Left ventricle myocardium inferior (tissue), 1 donor: ENCODE results near the gene ST3GAL2. TPM values are rescaled to one million over a fixed set of nuclear protein-coding genes. Genes with fewer than 3 reads are reported as not detected.

Source experiments
- DNase-seq: peaks from one replicate; pipeline ENCODE4 v3.0.0-alpha.2; 2020
- H3K27ac ChIP-seq: fragments of 200-600 bp; replicated peaks from 2 replicates; pipeline ENCODE4 v1.8.0; 2021
- H3K27me3 ChIP-seq: fragments of 200-600 bp; 2 replicates; pipeline ENCODE4 v1.8.0; 2021; ENCODE audit warnings: low read depth
- H3K36me3 ChIP-seq: fragments of 200-600 bp; 2 replicates; pipeline ENCODE4 v1.8.0; 2021
- H3K4me1 ChIP-seq: fragments of 200-600 bp; 2 replicates; pipeline ENCODE4 v1.8.0; 2021
- H3K4me3 ChIP-seq: fragments of 200-600 bp; 2 replicates; pipeline ENCODE4 v1.8.0; 2021; ENCODE audit warnings: mild to moderate bottlenecking, moderate library complexity
- H3K9me3 ChIP-seq: fragments of 200-600 bp; replicated peaks from 2 replicates; pipeline ENCODE4 v1.8.0; 2021
- CTCF ChIP-seq: fragments of 200-600 bp; IDR thresholded peaks from 2 replicates; pipeline ENCODE4 v1.8.0; 2021; ENCODE audit warnings: antibody characterized with exemption, mild to moderate bottlenecking, borderline replicate concordance
- intact Hi-C: fragments of 100-400 bp; cut with micrococcal nuclease; formaldehyde crosslinking; loops from one replicate; pipeline ENCODE4 v1.11.0; 2022
- total RNA-seq: library from RNA; stranded (reverse); fragmentation: NEBNext Ultra II Directional; extraction: Animal tissue kit (Norgen Biotek cat#: 25700); gene quantifications from one replicate; pipeline ENCODE4 v1.2.1, GENCODE V29; 2021
- donor health status: DM: no; HTN: yes; CAD: no; lungs with severe emphysema.

The ST3GAL2 gene
- total RNA-seq, 1 donor from 2014 or later, result 22.3 TPM

DNA sequence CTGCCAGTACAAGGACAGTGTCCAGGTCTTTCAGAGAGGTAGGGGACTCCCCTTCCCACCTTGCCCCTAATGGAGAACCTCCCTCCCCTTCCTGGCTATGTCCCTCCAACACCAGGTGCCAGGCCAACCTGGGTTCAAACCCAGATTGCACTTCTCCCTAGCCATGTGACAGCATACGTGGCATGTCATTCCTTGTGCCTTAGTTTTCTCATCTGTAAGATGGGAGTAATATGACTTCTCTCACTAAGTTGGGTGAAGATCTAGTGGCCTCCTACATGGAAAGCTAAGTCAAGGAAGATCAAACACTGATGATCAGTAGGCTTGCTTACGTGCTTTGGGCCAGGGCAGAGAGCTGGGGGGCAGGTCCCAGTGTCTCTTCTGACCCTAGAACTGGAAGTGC lies 24.3 kb upstream of the ST3GAL2 start:
- peaks cover 46% of the 10 kb centered on the region for H3K36me3 ChIP-seq
- no peak overlapping the region for H3K27ac ChIP-seq
- peaks cover 14% of the 10 kb centered on the region for H3K4me1 ChIP-seq
- no peak for DNase-seq
- no peaks in the 10 kb centered on the region for H3K27me3 ChIP-seq
- H3K9me3 ChIP-seq, result no peaks in the 10 kb centered on the region
- H3K4me3 ChIP-seq, result no peak overlapping the region
- no peak for TF ChIP-seq CTCF
- intact Hi-C loops, result no loop called here

DNA sequence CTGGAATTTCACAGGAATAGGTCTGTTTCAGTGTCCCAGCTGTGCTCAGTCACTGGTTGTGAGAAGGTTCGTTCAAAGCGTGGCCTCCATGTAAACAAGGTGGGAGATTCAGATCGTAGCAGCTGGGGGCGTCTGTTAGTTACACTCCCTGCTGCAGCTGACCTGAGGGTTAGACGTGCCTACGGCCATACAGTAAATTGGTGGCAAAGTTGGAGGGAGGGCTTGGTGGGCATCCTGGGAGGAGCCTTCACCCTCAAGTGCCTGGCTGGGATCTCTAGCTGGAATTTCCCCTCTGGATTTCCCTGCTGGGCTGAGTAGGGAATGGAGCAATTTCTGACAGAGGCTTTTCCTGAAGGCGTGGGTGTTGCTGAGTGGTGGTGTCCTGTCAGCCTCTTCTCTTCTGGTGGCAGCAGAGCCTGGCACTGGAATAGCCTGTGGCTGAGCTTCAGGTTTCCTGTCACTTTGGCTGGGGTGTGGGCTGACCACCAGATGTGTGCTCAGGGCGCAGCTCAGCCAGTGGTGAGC lies 21.9 kb upstream of the ST3GAL2 start:
- H3K27me3 ChIP-seq, result no peaks in the 10 kb centered on the region
- no peak for TF ChIP-seq CTCF
- no peak overlapping the region for H3K4me3 ChIP-seq
- intact Hi-C loops, result no loop called here
- DNase-seq, result no peak
- H3K9me3 ChIP-seq, result no peaks in the 10 kb centered on the region
- H3K27ac ChIP-seq, result peak overlapping the region; percentile 12
- H3K4me1 ChIP-seq, result peaks cover 15% of the 10 kb centered on the region
- H3K36me3 ChIP-seq, result peaks cover 27% of the 10 kb centered on the region

DNA sequence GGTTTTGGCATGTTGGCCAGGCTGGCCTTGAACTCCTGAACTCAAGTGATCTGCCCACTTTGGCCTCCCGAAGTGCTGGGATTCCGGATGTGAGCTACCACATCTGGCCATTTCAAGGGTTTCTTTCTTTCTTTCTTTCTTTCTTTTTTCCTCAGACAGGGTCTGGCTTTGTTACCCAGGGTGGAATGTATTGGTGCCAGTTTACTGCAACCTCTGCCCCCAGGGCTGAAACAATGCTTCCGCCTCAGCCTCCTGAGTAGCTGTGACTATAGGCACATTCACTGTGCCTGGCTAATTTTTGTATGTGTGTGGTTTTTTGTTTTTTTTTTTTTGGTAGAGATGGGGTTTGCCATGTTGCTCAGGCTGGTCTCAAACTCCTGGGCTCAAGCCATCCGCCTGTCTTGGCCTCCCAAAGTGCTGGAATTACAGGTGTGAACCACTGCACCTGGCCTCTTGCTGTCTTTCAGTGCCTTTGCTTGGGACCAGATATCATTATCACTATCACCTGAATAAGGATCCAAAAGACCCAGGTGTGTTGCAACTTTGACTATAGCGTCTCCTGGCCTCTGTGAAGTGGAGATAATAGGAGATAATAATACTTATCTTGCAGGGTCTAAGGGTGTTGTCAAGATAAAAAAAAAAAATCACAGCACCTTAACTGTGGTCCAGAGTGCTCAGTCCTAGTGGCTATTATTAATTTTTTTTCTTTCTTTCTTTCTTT lies 18.7 kb upstream of the ST3GAL2 start:
- no peak overlapping the region for H3K4me3 ChIP-seq
- TF ChIP-seq CTCF, result no peak
- peaks cover 39% of the 10 kb centered on the region for H3K4me1 ChIP-seq
- H3K36me3 ChIP-seq, result no peaks in the 10 kb centered on the region
- no peaks in the 10 kb centered on the region for H3K27me3 ChIP-seq
- no peaks in the 10 kb centered on the region for H3K9me3 ChIP-seq
- intact Hi-C loops, result no loop called here
- H3K27ac ChIP-seq, result no peak overlapping the region
- no peak for DNase-seq

DNA sequence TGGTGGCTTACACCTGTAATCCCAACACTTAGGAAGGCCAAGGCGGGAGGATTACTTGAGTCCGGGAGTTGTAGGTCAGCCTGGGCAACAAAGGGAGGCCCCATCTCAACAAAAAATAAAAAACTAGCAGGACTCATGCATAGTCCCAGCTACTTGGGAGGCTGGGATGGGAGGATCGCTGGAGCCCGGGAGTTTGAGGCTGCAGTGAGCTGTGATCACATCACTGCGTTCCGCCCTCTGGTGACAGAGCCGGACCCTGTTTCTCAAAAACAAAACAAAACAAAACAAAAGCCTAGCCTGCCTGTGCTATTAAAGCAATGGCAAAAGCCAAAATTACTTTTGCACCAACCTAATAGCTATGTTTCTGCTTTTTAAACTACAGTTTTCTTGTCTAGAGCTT lies 17.0 kb upstream of the ST3GAL2 start:
- H3K27ac ChIP-seq, result no peak overlapping the region
- H3K36me3 ChIP-seq, result no peaks in the 10 kb centered on the region
- H3K4me1 ChIP-seq, result peaks cover 30% of the 10 kb centered on the region
- H3K27me3 ChIP-seq, result no peaks in the 10 kb centered on the region
- DNase-seq, result no peak
- H3K9me3 ChIP-seq, result no peaks in the 10 kb centered on the region
- peak overlapping the region; percentile 99 for H3K4me3 ChIP-seq
- no peak for TF ChIP-seq CTCF
- intact Hi-C loops, result no loop called here

DNA sequence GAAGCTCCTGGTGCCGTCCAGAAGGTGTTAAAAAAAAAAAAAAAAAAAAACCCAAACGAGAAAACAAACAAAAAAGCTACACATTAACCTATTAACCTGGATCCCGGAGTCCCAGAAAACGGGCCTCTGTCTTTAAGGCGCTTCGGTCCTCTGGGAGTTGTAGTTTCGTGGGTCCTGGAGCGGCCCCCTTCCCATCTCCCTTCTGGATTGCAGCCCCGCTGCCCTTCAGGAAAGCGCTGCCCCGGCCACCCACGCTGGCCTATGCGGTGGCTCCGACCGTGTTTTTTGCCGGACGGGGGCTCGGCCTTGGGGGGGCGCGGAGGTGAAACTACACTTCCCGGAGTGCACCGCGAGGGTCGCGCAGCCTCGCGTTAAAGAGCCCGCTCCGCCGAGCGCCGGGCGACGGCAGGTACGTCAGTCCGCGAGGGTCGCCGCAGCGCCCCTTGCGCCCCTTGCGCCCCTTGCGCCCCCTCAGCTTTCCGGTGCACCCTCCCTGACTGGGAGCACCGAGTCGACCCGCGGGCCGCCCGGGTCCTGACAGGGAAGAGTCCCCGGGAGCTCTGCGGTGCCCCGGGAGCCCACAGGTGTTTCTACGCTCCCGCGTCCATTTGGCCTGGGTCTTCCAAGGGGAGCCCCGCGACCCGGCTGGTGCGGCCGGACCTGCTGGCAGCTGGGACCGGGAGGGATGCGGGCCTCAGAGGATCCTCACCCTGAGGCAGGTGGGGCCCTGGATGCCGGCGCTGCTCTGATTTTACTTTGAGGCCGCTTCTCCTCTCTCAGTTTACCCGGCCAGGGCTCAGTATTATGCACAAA lies 15.5 kb upstream of the ST3GAL2 start, which contains the start of gene FCSK:
FCSK (plus strand) TSS at position 374 of the 813 bp plus-strand sequence. CDS start 8,596 bp downstream, outside the sequence.
- Histone ChIP-seq H3K36me3 (no peaks in the 10 kb centered on the region), H3K4me3 (peak within 1 kb of the TSS; percentile 99), H3K9me3 (no peaks in the 10 kb centered on the region), H3K4me1 (peaks cover 24% of the 10 kb centered on the region), H3K27me3 (peaks cover 4% of the 10 kb centered on the region), H3K27ac (peak within 1 kb of the TSS; percentile 97)
- TF ChIP-seq CTCF, result no peak
- peak; percentile 61 for DNase-seq
- intact Hi-C loops, result no loop called here
